Measurements from ENCODE around the gene MEF2D.

DNA sequence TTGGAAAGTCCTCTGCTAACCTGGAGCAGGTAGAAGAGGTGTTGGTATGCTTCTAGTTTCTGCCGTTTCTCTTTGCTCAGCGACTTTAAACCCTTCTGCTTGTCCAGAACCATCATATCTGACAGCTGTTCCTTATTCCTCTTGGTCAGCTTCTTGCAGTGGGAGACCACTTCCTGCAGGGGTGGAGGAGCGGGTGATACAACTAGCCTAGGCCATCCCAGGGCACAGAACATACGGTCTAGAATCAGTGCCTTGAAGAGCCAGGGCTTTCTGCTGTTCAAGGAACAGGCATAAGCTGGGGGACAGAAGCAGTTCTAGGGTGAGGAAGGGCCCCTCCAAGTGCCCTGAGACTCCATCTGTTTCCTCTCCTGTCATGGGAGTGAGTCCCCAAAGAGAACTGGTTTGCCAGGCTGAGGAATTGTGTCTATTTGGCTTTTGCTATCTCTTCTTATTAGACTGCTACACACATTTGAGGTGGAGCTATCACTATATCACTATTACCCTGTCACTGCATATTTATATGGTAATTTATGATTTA lies 39.3 kb upstream of the MEF2D start:
- TF ChIP-seq CTCF (IDR thresholded peaks at IDR 0.05; ENCODE audit: low read length) (no peak), EZH2 (IDR thresholded peaks at IDR 0.05; ENCODE audit: borderline replicate concordance, low read length) (no peak)
